Skeletal muscle satellite cell (primary cell): Measurements from ENCODE around the gene RFK.
"Not testable (repeated sequence)": the region's sequence is repeated elsewhere in the genome, so short reads cannot be mapped to it uniquely, and the experiment has no call there.

Experiments used
- H3K27me3 ChIP-seq: 2 replicates; pipeline ENCODE4 v1.7.0; 2013; ENCODE audit warnings: low read length; ENCODE audit not compliant: control insufficient read depth, insufficient read depth
- H3K36me3 ChIP-seq: 2 replicates; pipeline ENCODE4 v1.7.0; 2013; ENCODE audit warnings: mild to moderate bottlenecking, control low read depth, low read length; ENCODE audit not compliant: insufficient read depth
- H3K4me1 ChIP-seq: 2 replicates; pipeline ENCODE4 v1.7.0; 2013; ENCODE audit warnings: low read length; ENCODE audit not compliant: control insufficient read depth, insufficient read depth
- H3K4me2 ChIP-seq: 2 replicates; pipeline ENCODE4 v1.7.0; 2013; ENCODE audit warnings: mild to moderate bottlenecking, low read length
- H3K4me3 ChIP-seq: 2 replicates; pipeline ENCODE4 v1.7.0; 2013; ENCODE audit warnings: low read length
- H3K9ac ChIP-seq: 2 replicates; pipeline ENCODE4 v1.7.0; 2013; ENCODE audit warnings: mild to moderate bottlenecking, low read depth, low read length, moderate library complexity
- H3K9me3 ChIP-seq: replicated peaks from 2 replicates; pipeline ENCODE4 v1.7.0; 2013; ENCODE audit warnings: mild to moderate bottlenecking, control low read depth, low read length

RFK gene

GRCh38 chr9:76365028-76365427, 29.2 kb downstream of the RFK start:
- no peaks in the 10 kb centered on the region for H3K27me3 ChIP-seq
- no peaks in the 10 kb centered on the region for H3K36me3 ChIP-seq
- H3K9ac ChIP-seq = no peak overlapping the region
- peaks cover 5% of the 10 kb centered on the region for H3K4me1 ChIP-seq
- no peak overlapping the region for H3K4me2 ChIP-seq
- no peak overlapping the region for H3K4me3 ChIP-seq
- no peaks in the 10 kb centered on the region for H3K9me3 ChIP-seq

GRCh38 chr9:76363032-76363395, 31.2 kb downstream of the RFK start:
- peaks cover 5% of the 10 kb centered on the region for H3K4me1 ChIP-seq
- H3K27me3 ChIP-seq = no peaks in the 10 kb centered on the region
- H3K9ac ChIP-seq = no peak overlapping the region
- no peak overlapping the region for H3K4me2 ChIP-seq
- no peak overlapping the region for H3K4me3 ChIP-seq
- no peaks in the 10 kb centered on the region for H3K36me3 ChIP-seq
- no peaks in the 10 kb centered on the region for H3K9me3 ChIP-seq

GRCh38 chr9:76362332-76363031, 31.7 kb downstream of the RFK start:
- not testable (repeated sequence) for H3K4me1 ChIP-seq, H3K27me3 ChIP-seq, H3K9ac ChIP-seq, H3K4me3 ChIP-seq, H3K4me2 ChIP-seq, H3K36me3 ChIP-seq, H3K9me3 ChIP-seq

- no peak overlapping the region for H3K4me2 ChIP-seq
- no peaks in the 10 kb centered on the region for H3K9me3 ChIP-seq
- H3K9ac ChIP-seq = no peak overlapping the region
- H3K36me3 ChIP-seq = no peaks in the 10 kb centered on the region
- H3K27me3 ChIP-seq = peaks cover 4% of the 10 kb centered on the region
- peaks cover under 1% of the 10 kb centered on the region for H3K4me1 ChIP-seq
- H3K4me3 ChIP-seq = no peak overlapping the region
These were observed 34.5 kb downstream of the RFK start for GRCh38 chr9:76359766-76360165.

- Histone ChIP-seq H3K4me1 (no peaks in the 10 kb centered on the region), H3K9me3 (no peaks in the 10 kb centered on the region), H3K4me2 (no peak overlapping the region), H3K27me3 (peaks cover 4% of the 10 kb centered on the region), H3K4me3 (no peak overlapping the region), H3K36me3 (no peaks in the 10 kb centered on the region), H3K9ac (no peak overlapping the region)
These were observed 34.9 kb downstream of the RFK start for GRCh38 chr9:76359365-76359764.

GRCh38 chr9:76358628-76359280, 35.5 kb downstream of the RFK start:
- no peaks in the 10 kb centered on the region for H3K36me3 ChIP-seq
- H3K9ac ChIP-seq = no peak overlapping the region
- no peaks in the 10 kb centered on the region for H3K4me1 ChIP-seq
- no peaks in the 10 kb centered on the region for H3K9me3 ChIP-seq
- H3K4me3 ChIP-seq = no peak overlapping the region
- no peak overlapping the region for H3K4me2 ChIP-seq
- peaks cover 10% of the 10 kb centered on the region for H3K27me3 ChIP-seq

- Histone ChIP-seq H3K4me2 (no peak overlapping the region), H3K9ac (no peak overlapping the region), H3K9me3 (no peaks in the 10 kb centered on the region), H3K27me3 (peaks cover 19% of the 10 kb centered on the region), H3K4me3 (no peak overlapping the region), H3K4me1 (no peaks in the 10 kb centered on the region), H3K36me3 (no peaks in the 10 kb centered on the region)
These were observed 36.7 kb downstream of the RFK start for GRCh38 chr9:76357555-76357954.

GRCh38 chr9:76355886-76356285, 38.3 kb downstream of the RFK start:
- no peaks in the 10 kb centered on the region for H3K36me3 ChIP-seq
- no peaks in the 10 kb centered on the region for H3K9me3 ChIP-seq
- H3K4me1 ChIP-seq = no peaks in the 10 kb centered on the region
- no peak overlapping the region for H3K9ac ChIP-seq
- H3K4me3 ChIP-seq = no peak overlapping the region
- no peak overlapping the region for H3K4me2 ChIP-seq
- H3K27me3 ChIP-seq = peaks cover 19% of the 10 kb centered on the region

- H3K27me3 ChIP-seq = peaks cover 34% of the 10 kb centered on the region
- no peaks in the 10 kb centered on the region for H3K4me1 ChIP-seq
- H3K9me3 ChIP-seq = no peaks in the 10 kb centered on the region
- no peaks in the 10 kb centered on the region for H3K36me3 ChIP-seq
- no peak overlapping the region for H3K4me2 ChIP-seq
- H3K9ac ChIP-seq = no peak overlapping the region
- no peak overlapping the region for H3K4me3 ChIP-seq
These were observed 40.0 kb downstream of the RFK start for GRCh38 chr9:76354221-76354620.

GRCh38 chr9:76353280-76353679, 40.9 kb downstream of the RFK start:
- Histone ChIP-seq H3K4me2 (no peak overlapping the region), H3K9ac (no peak overlapping the region), H3K4me1 (no peaks in the 10 kb centered on the region), H3K9me3 (no peaks in the 10 kb centered on the region), H3K36me3 (no peaks in the 10 kb centered on the region), H3K4me3 (no peak overlapping the region), H3K27me3 (peaks cover 34% of the 10 kb centered on the region)

GRCh38 chr9:76352026-76352620, 42.1 kb downstream of the RFK start:
- Histone ChIP-seq H3K4me3 (no peak overlapping the region), H3K4me1 (no peaks in the 10 kb centered on the region), H3K9ac (no peak overlapping the region), H3K36me3 (no peaks in the 10 kb centered on the region), H3K9me3 (no peaks in the 10 kb centered on the region), H3K4me2 (no peak overlapping the region), H3K27me3 (peaks cover 34% of the 10 kb centered on the region)

GRCh38 chr9:76351006-76351405, 43.2 kb downstream of the RFK start:
- Histone ChIP-seq H3K4me1 (no peaks in the 10 kb centered on the region), H3K4me2 (no peak overlapping the region), H3K27me3 (peaks cover 30% of the 10 kb centered on the region), H3K36me3 (no peaks in the 10 kb centered on the region), H3K4me3 (no peak overlapping the region), H3K9ac (no peak overlapping the region), H3K9me3 (no peaks in the 10 kb centered on the region)
